Measurements from ENCODE around the gene HSPA12B.

DNA sequence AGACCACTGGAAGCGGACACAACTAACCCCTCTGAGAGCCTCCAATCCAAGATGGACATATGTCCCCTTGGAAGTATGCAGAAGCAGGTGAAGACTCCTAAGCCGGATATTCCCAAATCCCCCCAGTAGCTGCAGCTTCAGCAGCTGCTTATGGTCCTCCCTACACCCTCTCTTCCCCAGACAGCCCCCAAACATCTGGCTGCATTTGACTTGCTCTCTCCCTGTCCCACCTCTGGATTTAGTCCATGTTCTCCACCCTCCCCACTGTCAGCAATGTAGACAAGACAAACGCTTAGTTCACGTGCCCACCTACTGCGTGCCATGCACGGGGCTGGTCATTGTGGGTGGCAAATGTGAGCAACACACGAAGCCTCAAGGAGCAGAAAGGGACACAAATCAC is 46.1 kb upstream of the HSPA12B start:
- TF ChIP-seq, protein P1, sequence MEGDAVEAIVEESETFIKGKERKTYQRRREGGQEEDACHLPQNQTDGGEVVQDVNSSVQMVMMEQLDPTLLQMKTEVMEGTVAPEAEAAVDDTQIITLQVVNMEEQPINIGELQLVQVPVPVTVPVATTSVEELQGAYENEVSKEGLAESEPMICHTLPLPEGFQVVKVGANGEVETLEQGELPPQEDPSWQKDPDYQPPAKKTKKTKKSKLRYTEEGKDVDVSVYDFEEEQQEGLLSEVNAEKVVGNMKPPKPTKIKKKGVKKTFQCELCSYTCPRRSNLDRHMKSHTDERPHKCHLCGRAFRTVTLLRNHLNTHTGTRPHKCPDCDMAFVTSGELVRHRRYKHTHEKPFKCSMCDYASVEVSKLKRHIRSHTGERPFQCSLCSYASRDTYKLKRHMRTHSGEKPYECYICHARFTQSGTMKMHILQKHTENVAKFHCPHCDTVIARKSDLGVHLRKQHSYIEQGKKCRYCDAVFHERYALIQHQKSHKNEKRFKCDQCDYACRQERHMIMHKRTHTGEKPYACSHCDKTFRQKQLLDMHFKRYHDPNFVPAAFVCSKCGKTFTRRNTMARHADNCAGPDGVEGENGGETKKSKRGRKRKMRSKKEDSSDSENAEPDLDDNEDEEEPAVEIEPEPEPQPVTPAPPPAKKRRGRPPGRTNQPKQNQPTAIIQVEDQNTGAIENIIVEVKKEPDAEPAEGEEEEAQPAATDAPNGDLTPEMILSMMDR (tag by site-specific recombination; IDR thresholded peaks at IDR 0.05) = no peak
- no peak for TF ChIP-seq ZNF677 (tag by site-specific recombination; IDR thresholded peaks at IDR 0.05)
- TF ChIP-seq, protein P2, sequence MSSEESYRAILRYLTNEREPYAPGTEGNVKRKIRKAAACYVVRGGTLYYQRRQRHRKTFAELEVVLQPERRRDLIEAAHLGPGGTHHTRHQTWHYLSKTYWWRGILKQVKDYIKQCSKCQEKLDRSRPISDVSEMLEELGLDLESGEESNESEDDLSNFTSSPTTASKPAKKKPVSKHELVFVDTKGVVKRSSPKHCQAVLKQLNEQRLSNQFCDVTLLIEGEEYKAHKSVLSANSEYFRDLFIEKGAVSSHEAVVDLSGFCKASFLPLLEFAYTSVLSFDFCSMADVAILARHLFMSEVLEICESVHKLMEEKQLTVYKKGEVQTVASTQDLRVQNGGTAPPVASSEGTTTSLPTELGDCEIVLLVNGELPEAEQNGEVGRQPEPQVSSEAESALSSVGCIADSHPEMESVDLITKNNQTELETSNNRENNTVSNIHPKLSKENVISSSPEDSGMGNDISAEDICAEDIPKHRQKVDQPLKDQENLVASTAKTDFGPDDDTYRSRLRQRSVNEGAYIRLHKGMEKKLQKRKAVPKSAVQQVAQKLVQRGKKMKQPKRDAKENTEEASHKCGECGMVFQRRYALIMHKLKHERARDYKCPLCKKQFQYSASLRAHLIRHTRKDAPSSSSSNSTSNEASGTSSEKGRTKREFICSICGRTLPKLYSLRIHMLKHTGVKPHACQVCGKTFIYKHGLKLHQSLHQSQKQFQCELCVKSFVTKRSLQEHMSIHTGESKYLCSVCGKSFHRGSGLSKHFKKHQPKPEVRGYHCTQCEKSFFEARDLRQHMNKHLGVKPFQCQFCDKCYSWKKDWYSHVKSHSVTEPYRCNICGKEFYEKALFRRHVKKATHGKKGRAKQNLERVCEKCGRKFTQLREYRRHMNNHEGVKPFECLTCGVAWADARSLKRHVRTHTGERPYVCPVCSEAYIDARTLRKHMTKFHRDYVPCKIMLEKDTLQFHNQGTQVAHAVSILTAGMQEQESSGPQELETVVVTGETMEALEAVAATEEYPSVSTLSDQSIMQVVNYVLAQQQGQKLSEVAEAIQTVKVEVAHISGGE (tag by site-specific recombination; conservative IDR thresholded peaks at IDR 0.05; ENCODE audit: low read depth) = no peak
